ENCODE data around the gene PRKAG2. TPM values are rescaled to one million over a fixed set of nuclear protein-coding genes. Genes with fewer than 3 reads are reported as not detected.

The PRKAG2 gene
- total RNA-seq, 1 donor from 2014 or later = 13.5 TPM

DNA sequence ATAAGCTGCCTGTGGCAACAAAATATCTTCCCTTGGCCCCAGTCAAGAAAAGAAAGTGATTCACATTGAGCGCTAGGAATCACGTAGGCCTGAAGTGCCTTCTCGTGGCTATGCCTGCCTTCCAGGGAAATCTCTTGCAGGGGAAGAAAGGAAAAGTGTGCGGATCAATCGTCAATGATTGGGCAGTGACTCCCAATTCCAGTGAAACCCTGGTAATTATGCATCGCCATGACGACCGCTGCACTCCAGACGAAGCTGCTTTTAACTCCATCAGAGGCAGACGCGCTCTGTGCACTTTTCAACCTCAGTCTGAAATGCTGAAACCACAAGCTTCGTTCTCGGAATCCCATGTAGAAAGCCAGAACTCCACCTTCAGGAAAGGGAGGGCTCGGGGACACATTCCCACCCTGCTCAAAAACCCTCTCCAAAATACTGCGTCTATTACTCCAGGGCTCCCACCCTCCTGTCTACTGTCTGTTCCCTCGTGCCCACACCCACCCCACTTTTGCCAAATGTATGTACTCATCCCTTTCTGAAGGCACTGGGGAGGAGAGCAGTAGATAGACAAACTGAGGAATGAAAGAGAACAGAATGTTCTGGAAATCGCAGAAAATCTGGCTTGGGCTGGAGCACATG is 24.2 kb upstream of the PRKAG2 start:
- TF ChIP-seq, protein P1, sequence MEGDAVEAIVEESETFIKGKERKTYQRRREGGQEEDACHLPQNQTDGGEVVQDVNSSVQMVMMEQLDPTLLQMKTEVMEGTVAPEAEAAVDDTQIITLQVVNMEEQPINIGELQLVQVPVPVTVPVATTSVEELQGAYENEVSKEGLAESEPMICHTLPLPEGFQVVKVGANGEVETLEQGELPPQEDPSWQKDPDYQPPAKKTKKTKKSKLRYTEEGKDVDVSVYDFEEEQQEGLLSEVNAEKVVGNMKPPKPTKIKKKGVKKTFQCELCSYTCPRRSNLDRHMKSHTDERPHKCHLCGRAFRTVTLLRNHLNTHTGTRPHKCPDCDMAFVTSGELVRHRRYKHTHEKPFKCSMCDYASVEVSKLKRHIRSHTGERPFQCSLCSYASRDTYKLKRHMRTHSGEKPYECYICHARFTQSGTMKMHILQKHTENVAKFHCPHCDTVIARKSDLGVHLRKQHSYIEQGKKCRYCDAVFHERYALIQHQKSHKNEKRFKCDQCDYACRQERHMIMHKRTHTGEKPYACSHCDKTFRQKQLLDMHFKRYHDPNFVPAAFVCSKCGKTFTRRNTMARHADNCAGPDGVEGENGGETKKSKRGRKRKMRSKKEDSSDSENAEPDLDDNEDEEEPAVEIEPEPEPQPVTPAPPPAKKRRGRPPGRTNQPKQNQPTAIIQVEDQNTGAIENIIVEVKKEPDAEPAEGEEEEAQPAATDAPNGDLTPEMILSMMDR (IDR thresholded peaks at IDR 0.05) = no peak
- Mint-ChIP-seq H3K4me3 (ENCODE audit: unreplicated experiment) (no peak overlapping the region), H3K27ac (ENCODE audit: unreplicated experiment) (no peak overlapping the region), H3K9me3 (ENCODE audit: unreplicated experiment) (no peaks in the 10 kb centered on the region), H3K36me3 (ENCODE audit: unreplicated experiment) (no peaks in the 10 kb centered on the region), H3K4me1 (ENCODE audit: unreplicated experiment) (peaks cover 5% of the 10 kb centered on the region), H3K27me3 (ENCODE audit: unreplicated experiment) (peaks cover 43% of the 10 kb centered on the region)
- no peak for DNase-seq (ENCODE audit: extremely low spot score, unreplicated experiment)

DNA sequence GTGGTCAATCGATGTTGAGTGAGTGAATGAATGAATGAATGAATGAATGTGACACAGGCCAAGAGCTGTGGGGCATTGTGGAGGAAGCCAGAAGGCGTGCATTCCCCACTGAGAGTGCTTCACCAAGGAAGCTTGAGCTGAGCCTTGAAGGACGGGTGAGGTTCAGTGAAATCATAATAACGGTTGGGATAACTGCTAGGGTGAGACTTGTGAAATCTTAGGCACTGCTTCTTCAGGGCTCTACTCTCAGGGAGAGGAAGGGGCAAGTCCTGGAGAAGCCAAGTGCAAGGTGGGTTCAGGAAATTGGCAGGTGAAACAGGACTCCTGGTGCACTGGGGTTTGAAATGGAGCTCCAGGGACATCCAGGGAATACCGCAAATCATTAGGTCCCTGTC is 23.7 kb upstream of the PRKAG2 start:
- H3K36me3 Mint-ChIP-seq (ENCODE audit: unreplicated experiment) = no peaks in the 10 kb centered on the region
- no peak for DNase-seq (ENCODE audit: extremely low spot score, unreplicated experiment)
- no peak overlapping the region for H3K4me3 Mint-ChIP-seq (ENCODE audit: unreplicated experiment)
- H3K27me3 Mint-ChIP-seq (ENCODE audit: unreplicated experiment) = peaks cover 43% of the 10 kb centered on the region
- no peak overlapping the region for H3K27ac Mint-ChIP-seq (ENCODE audit: unreplicated experiment)
- H3K9me3 Mint-ChIP-seq (ENCODE audit: unreplicated experiment) = no peaks in the 10 kb centered on the region
- peaks cover 5% of the 10 kb centered on the region for H3K4me1 Mint-ChIP-seq (ENCODE audit: unreplicated experiment)
- TF ChIP-seq, protein P1 (IDR thresholded peaks at IDR 0.05) = no peak

DNA sequence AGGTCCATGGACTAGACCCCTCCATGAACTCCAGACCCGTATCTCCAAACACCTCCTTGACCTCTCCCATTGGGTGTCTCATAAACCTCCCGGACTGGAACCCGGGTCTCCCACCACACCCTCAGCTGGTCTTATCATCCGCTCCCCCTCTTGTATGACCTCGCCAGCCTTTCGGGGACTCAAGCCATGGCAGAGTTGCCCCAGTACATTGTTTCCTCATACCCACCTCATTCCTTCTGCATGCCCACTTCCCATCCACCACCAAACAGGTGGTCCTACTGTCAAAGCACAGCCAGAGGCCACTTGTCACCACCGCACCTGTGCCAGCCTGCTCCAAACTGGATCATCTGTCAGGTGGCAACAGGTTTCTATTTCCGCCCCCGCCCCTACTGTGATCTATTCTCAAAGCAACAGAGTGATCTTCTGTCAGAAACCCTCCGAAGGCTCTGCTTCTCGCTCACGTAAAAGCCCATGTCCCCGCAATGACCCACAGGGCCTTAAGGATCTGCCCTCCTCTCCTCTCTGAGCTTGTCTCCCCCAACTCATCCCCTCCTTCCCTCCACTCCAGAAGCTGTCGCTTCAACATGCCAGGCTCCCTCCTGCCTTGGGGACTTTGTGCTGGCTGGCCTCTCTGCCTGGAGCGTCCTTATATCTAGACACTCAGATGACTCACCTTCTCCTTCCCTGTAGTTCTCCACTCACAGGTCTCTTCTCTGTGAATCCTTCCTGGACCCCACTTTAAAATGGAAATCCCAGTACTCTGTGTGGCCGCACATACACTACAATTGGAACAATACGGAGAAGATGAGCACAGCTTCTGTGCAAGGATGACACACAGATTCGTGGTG is 22.8 kb upstream of the PRKAG2 start:
- no peak for DNase-seq (ENCODE audit: extremely low spot score, unreplicated experiment)
- TF ChIP-seq, protein P1 (IDR thresholded peaks at IDR 0.05) = no peak
- no peaks in the 10 kb centered on the region for H3K36me3 Mint-ChIP-seq (ENCODE audit: unreplicated experiment)
- no peak overlapping the region for H3K4me3 Mint-ChIP-seq (ENCODE audit: unreplicated experiment)
- H3K27ac Mint-ChIP-seq (ENCODE audit: unreplicated experiment) = no peak overlapping the region
- no peaks in the 10 kb centered on the region for H3K9me3 Mint-ChIP-seq (ENCODE audit: unreplicated experiment)
- H3K27me3 Mint-ChIP-seq (ENCODE audit: unreplicated experiment) = peaks cover 42% of the 10 kb centered on the region
- H3K4me1 Mint-ChIP-seq (ENCODE audit: unreplicated experiment) = peaks cover 5% of the 10 kb centered on the region

DNA sequence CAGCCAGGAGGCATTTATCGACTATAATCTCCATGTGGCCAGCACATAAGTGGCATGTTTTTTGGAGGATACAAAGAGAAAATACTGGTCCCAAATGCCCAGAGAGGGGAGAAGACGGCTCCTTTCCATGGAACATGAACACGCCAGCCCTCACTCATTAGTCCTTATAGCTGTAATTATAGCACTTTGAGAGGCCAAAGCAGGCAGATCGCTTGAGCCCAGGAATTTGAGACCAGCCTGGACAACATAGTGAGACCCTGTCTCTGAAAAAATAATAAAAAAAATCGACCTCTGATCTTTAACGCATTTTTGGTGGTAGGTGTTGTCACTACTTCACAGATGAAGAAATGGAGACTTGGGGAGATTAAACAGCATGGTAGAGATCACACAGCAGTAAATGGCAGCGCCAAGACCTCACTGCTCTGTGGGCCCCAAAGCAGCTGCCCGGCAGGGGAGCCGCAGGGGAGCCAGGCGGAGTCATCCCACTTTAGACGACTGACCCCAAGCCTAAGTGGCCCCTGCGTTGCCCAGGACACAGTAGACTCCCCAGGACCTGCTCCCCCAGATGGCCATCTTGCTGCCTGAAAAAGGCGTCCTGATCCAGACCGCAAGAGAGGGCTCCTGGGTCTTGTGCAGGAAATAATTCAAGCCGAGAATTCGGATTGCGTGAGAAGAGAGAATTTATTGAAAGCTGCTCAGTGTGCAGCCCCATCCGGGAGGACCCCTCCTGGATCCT is 21.2 kb upstream of the PRKAG2 start:
- H3K36me3 Mint-ChIP-seq (ENCODE audit: unreplicated experiment) = no peaks in the 10 kb centered on the region

More for the DNA sequence above, 21.2 kb upstream of the PRKAG2 start:
- TF ChIP-seq, protein P1 (IDR thresholded peaks at IDR 0.05) = no peak
- Mint-ChIP-seq H3K9me3 (ENCODE audit: unreplicated experiment) (no peaks in the 10 kb centered on the region), H3K27ac (ENCODE audit: unreplicated experiment) (no peak overlapping the region), H3K4me1 (ENCODE audit: unreplicated experiment) (peaks cover 5% of the 10 kb centered on the region), H3K27me3 (ENCODE audit: unreplicated experiment) (peaks cover 46% of the 10 kb centered on the region), H3K4me3 (ENCODE audit: unreplicated experiment) (no peak overlapping the region)
- no peak for DNase-seq (ENCODE audit: extremely low spot score, unreplicated experiment)
